Measurements from ENCODE around the gene MLN. TPM values are rescaled to one million over a fixed set of nuclear protein-coding genes. Genes with fewer than 3 reads are reported as not detected.

MLN gene
- total and polyA plus RNA-seq, 2 donors (not counting 3 experiments of a cell fraction or from before 2014, with no cell fraction given), result not detected

- H3K9ac ChIP-seq (replicated peaks; ENCODE audit: extremely low read depth, insufficient read depth, low read length), result no peak overlapping the region
- no peaks in the 10 kb centered on the region for H3K27me3 ChIP-seq (ENCODE audit: control insufficient read depth in 2 of 2, insufficient read depth in 2 of 2, low read length in 2 of 2)
- no peaks in the 10 kb centered on the region for H3K9me1 ChIP-seq (replicated peaks; ENCODE audit: control insufficient read depth, extremely low read depth, insufficient read depth, low read length)
- H2AFZ ChIP-seq (ENCODE audit: low read depth, low read length), result no peak overlapping the region
- H3K4me2 ChIP-seq (ENCODE audit: insufficient read depth, low read length), result no peak overlapping the region
- FAIRE-seq, result peak; percentile 37
- H3K36me3 ChIP-seq (ENCODE audit: control insufficient read depth in 2 of 2, extremely low read depth in 1 of 2, insufficient read depth in 2 of 2, low read length in 2 of 2), result no peaks in the 10 kb centered on the region
- POLR2A ChIA-PET, result no interaction called here
- H3K9me3 ChIP-seq (replicated peaks; ENCODE audit: control insufficient read depth, insufficient read depth, low read length), result no peaks in the 10 kb centered on the region
- CTCF ChIA-PET, result interaction anchor here (1.1 kb wide), 1 partner anchor 74 kb away, joined by 4 read pairs; no protein-coding TSS in a partner anchor
- intact Hi-C loops (cut with micrococcal nuclease), result no loop called here
- dilution Hi-C loops (cut with MboI; ENCODE audit: extremely low pct_ligation_motif_present, low sequenced_read_pairs), result no loop called here
- DNase-seq (ENCODE audit: low read depth, low spot score), result no peak
- peaks cover 6% of the 10 kb centered on the region for H3K4me1 ChIP-seq (ENCODE audit: control insufficient read depth, extremely low read depth, insufficient read depth, low read length)
- BruUV-seq (replicated peaks), result no TSS peak
- no peak for TF ChIP-seq CTCF (IDR thresholded peaks at IDR 0.05; ENCODE audit: extremely low read depth in 1 of 2, insufficient read depth in 1 of 2, low read depth in 1 of 2, low read length in 2 of 2)
- no peak for TF ChIP-seq MYC (IDR thresholded peaks at IDR 0.05; ENCODE audit: low read depth, low read length)
- TF ChIP-seq MAX (IDR thresholded peaks at IDR 0.05; ENCODE audit: insufficient read depth, insufficient read length), result no peak
- no peak for TF ChIP-seq JUN (IDR thresholded peaks at IDR 0.05; ENCODE audit: borderline replicate concordance, insufficient read depth, insufficient read length, low read depth)
- TF ChIP-seq POLR2A (IDR thresholded peaks at IDR 0.05; ENCODE audit: low read depth, low read length), result no peak
- no peak for TF ChIP-seq FOS (IDR thresholded peaks at IDR 0.05; ENCODE audit: borderline replicate concordance, insufficient read depth, low read length)
- TF ChIP-seq POLR2AphosphoS5 (IDR thresholded peaks at IDR 0.05; ENCODE audit: insufficient read depth, low read depth, low read length), result no peak
- TF ChIP-seq GATA2 (IDR thresholded peaks at IDR 0.05; ENCODE audit: insufficient read depth, insufficient read length, low read depth, low read length), result no peak
- TF ChIP-seq EZH2 (IDR thresholded peaks at IDR 0.05; ENCODE audit: borderline replicate concordance, low read depth, low read length, severe bottlenecking), result no peak
- H3K4me3 ChIP-seq (replicated peaks in 1 of 3; ENCODE audit: insufficient read depth in 1 of 3, low read depth in 1 of 3, low read length in 3 of 3), result no peak overlapping the region
- H3K27ac ChIP-seq (ENCODE audit: insufficient read depth, low read depth, low read length), result no peak overlapping the region
- no peaks in the 10 kb centered on the region for H4K20me1 ChIP-seq (replicated peaks; ENCODE audit: control insufficient read depth, extremely low read depth, insufficient read depth, low read length)
- H3K79me2 ChIP-seq (ENCODE audit: control insufficient read depth, insufficient read depth, low read length), result no peaks in the 10 kb centered on the region
Measured at GRCh38 chr6:33845031-33845745, 41.4 kb upstream of the MLN start.
